22Rv1 (cell line): Measurements from ENCODE around the gene FGFR4.

ENCODE experiments used
- H3K27ac ChIP-seq: fragments of 450-650 bp; 2 replicates; pipeline ENCODE4 v1.5.1; 2017
- ZFX ChIP-seq: fragments of 450-650 bp; IDR thresholded peaks from 2 replicates; pipeline ENCODE4 v1.6.1; 2017; ENCODE audit warnings: antibody characterized with exemption, borderline replicate concordance
- TF ChIP-seq, protein P1 (sequence below): fragments of 450-650 bp; IDR thresholded peaks from 2 replicates; pipeline ENCODE4 v1.5.1; 2017; ENCODE audit warnings: mild to moderate bottlenecking

The FGFR4 gene

GRCh38 chr5:177084175-177084574, 2.5 kb upstream of the FGFR4 start:
- no peak for TF ChIP-seq ZFX
- TF ChIP-seq, protein P1, sequence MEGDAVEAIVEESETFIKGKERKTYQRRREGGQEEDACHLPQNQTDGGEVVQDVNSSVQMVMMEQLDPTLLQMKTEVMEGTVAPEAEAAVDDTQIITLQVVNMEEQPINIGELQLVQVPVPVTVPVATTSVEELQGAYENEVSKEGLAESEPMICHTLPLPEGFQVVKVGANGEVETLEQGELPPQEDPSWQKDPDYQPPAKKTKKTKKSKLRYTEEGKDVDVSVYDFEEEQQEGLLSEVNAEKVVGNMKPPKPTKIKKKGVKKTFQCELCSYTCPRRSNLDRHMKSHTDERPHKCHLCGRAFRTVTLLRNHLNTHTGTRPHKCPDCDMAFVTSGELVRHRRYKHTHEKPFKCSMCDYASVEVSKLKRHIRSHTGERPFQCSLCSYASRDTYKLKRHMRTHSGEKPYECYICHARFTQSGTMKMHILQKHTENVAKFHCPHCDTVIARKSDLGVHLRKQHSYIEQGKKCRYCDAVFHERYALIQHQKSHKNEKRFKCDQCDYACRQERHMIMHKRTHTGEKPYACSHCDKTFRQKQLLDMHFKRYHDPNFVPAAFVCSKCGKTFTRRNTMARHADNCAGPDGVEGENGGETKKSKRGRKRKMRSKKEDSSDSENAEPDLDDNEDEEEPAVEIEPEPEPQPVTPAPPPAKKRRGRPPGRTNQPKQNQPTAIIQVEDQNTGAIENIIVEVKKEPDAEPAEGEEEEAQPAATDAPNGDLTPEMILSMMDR = no peak
- no peak overlapping the region for H3K27ac ChIP-seq

DNA sequence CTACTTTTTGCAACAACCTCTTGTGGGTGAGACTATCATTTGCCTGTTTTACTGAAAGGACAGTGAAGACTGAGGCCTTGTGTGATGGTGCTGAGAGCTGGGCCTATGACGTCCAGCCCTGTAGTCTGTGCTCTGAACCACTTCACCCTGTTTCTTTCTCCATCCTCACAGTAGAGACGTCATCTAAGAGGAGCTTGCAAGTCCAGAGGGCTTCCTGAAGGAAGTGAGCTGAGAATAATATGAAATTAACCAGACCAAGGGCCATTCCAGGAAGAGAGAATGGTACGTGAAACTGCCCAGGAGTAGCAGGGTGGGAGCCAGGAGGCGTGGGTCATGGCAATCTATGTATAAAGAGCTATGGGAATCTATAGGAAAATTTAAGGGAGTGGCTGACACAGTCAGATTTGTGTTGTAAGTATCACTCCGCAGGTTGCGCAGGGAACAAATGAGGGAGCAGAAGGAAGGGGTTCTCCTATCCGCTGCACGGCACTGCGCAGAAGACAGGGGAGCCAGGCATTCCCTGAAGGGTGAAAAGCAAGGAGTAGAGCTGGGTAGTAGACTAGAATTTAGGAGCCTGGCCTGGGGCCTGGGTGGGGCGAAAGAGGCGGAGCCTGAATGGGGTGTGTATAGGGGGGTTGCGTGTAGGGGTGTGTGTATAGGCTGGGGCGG, 596 bp upstream of the FGFR4 start:
- H3K27ac ChIP-seq = peak overlapping the region; percentile 47
- no peak for TF ChIP-seq ZFX
- TF ChIP-seq, protein P1 = no peak

DNA sequence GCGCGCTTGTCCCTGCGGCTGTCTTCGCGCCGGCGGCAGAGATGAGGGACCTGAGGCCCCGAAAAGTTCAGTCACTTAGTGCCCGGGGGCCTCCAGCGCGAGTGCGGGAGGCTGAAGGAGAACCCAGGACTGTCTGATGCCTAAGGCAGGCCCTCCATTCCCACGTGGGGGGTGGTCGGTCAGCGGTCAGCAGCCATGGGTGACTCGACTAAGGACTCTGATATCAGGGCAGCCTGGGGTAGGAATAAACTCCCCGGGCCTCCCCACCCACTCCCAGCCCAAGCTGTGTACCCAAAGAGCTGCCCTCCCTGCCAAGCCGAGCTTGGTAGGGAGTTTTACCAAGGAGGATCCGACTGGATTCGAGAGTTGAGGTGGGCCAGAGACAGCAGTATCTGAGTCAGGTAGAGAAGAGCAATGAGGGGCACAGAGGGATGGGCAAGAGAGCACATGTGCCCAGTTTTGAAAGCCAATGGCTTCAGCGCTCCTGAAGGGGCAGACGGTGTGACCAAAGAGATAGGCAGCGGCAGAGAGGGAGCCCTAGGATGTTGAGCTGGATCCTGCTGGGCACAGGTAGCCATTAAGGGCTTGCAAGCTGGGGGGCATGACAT, 787 bp downstream of the FGFR4 start:
- H3K27ac ChIP-seq = peak overlapping the region; percentile 46

DNA sequence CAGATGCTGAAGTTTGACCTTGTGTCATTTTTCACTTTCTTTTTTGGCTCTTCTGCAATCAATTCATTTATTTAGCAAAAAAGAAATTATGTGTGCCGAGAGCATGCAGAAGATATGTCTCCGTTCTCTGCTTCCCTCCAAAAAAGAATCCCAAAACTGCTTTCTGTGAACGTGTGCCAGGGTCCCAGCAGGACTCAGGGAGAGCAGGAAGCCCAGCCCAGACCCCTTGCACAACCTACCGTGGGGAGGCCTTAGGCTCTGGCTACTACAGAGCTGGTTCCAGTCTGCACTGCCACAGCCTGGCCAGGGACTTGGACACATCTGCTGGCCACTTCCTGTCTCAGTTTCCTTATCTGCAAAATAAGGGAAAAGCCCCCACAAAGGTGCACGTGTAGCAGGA, 2.4 kb downstream of the FGFR4 start:
- H3K27ac ChIP-seq = no peak overlapping the region
- no peak for TF ChIP-seq ZFX
- TF ChIP-seq, protein P1 = no peak

More for the DNA sequence above, 787 bp downstream of the FGFR4 start:
- TF ChIP-seq, protein P1 = no peak

DNA sequence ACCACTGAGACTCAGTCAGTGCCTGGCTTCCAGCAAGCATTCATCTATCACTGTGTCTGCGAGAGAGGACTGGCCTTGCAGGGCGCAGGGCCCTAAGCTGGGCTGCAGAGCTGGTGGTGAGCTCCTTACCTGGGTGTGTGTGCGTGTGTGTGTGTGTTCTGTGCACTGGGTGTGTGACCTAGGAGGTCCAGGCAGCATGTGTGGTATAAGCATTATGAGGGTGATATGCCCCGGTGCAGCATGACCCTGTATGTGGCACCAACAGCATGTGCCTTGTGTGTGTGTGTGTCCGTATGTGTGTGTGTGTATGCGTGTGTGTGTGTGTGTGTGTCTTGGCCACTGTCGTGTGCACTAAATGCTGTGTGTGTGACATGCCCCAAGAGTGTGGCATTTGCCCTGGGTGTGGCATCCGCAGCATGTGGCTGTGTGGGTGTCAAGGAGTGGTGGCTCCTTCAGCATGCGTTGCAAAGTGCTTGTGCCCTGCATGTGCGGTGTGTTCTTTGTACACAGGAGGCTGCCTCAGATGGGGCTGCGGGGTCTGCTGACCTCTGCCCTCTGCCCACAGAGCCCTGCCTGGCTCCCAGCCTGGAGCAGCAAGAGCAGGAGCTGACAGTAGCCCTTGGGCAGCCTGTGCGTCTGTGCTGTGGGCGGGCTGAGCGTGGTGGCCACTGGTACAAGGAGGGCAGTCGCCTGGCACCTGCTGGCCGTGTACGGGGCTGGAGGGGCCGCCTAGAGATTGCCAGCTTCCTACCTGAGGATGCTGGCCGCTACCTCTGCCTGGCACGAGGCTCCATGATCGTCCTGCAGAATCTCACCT, 3.3 kb downstream of the FGFR4 start:
- H3K27ac ChIP-seq = no peak overlapping the region
- TF ChIP-seq ZFX = no peak
- TF ChIP-seq, protein P1 = no peak

DNA sequence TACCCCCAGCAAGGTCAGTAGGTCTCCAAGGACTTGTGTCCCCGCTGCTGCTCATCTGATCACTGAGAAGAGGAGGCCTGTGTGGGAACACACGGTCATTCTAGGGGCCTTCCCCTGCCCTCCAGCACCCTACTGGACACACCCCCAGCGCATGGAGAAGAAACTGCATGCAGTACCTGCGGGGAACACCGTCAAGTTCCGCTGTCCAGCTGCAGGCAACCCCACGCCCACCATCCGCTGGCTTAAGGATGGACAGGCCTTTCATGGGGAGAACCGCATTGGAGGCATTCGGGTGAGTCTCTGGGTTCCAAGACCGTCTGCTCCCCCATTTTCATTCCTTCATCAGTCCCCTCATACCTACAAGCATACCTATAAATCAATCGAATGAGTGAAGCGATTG, 4.1 kb downstream of the FGFR4 start:
- TF ChIP-seq ZFX = no peak
- TF ChIP-seq, protein P1 = no peak
- no peak overlapping the region for H3K27ac ChIP-seq

DNA sequence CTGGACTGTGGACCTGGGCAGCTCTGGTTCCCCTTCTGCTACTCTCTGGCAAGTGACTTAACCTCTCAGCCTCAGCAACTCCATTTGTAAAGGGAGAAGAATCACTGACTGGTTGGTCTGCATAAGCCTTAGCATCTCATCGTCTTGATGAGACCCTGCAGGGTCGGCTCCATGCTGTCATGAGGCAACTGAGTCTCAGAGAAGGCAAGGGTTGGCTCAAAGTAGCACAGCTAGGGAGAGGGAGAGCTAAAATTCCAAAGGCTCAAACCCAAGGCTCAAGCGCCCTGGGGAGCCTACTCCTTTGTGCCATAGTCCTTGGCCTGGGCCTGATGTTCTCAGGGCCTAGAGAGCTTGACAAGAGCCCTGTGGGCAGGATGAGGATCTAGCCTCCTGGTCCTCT, 4.5 kb downstream of the FGFR4 start:
- no peak for TF ChIP-seq ZFX
- TF ChIP-seq, protein P1 = no peak

More for the DNA sequence above, 4.5 kb downstream of the FGFR4 start:
- no peak overlapping the region for H3K27ac ChIP-seq
